HK-2 (cell line): ENCODE data around the gene SUMO3.
A peak's percentile ranks its signal among the peaks of the same experiment; 100 is the strongest.

Source experiments
- DNase-seq: peaks from one replicate; pipeline ENCODE4 v3.0.0-alpha.2; 2018; ENCODE audit not compliant: unreplicated experiment

SUMO3 gene

GRCh38 chr21:44801468-44802395 is 16.1 kb downstream of the SUMO3 start, which contains the start of gene UBE2G2:
Gene UBE2G2, minus strand, starts transcription at chr21:44801820. Its CDS starts 72 bp downstream, at chr21:44801748.
- DNase-seq = peak; percentile 76

GRCh38 chr21:44800971-44801467 is 16.8 kb downstream of the SUMO3 start:
- DNase-seq = no peak

- DNase-seq = no peak
Measured at GRCh38 chr21:44800103-44800502, 17.8 kb downstream of the SUMO3 start.

- DNase-seq = no peak
Measured at GRCh38 chr21:44799646-44800045, 18.2 kb downstream of the SUMO3 start.

GRCh38 chr21:44797775-44798174 is 20.1 kb downstream of the SUMO3 start:
- no peak for DNase-seq

GRCh38 chr21:44795342-44795741 is 22.5 kb downstream of the SUMO3 start:
- no peak for DNase-seq

DNA sequence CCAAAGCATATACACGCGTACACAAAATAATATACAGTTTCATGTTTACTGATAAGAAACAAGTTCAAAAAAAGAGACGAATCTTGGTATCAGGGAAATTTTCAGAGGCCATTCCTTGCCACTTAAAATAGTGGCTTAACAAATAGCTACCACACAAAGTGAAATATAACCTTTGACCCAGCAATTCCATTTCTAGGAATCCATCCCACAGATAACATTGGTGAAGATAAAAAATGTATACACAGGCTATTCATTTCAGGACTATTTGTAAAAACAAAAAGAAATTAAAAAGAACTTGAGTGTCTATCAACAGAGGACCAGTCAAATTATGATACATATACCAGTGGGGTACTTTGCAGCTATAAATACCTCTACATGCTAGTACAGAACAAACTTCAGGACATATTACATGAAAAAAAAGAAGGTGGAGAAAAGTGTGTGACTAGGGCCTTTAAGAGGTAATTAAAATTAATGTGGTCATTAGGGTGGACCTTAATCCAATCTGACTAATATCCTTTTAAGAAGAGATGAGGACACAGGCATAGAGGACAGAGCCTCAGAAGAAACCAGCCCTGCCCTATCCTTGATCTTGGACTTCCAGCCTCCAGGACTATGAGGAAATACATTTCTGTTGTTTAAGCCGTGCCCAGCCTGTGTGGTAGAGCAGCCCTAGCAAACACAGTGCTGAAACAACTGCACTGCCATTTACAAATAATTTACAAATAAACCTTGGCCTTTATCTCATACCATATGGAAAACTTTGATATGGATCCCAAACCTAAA is 24.1 kb downstream of the SUMO3 start:
- DNase-seq = no peak

DNA sequence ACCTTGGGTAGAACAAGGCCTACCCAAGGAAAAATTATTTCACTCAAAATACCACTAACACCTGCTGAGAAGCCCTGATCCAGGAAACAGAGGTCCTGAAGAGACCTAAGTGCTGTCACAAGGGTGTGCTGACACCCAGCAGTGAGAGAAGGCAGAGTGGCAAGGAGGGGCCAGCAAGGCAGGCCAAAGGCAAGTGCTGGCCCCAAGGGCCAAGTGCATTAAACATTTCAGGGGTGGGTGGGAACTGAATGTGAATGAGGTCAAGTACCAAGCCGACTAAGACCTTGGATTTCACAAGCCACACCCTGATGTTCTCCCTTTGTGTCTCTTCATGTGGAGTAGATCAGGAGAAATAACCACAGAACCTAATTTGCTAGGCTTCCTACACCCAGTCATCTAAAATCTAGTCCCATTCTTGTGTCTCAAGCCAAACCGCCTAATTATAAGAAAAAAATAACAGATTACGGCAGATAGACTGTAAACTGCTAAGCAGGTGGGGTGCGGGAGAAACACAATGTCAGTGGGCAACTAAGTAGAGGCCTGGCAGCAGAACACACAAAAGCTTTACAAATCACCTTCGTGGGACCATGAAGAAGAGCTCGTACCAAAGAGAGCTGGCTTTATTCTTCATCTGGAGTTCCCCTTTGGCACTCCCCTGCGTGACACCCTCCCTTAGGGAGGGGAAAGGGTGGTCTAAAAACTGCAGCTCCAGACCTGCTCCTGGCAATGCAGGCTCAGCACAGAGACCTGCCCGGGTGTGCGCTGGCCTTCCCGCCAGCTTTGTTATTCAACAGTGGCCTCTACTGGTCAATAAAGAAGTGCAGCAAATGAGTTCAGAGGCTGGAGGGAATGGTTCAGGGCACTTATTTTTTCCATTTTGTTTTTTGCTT is 24.9 kb downstream of the SUMO3 start:
- no peak for DNase-seq

DNA sequence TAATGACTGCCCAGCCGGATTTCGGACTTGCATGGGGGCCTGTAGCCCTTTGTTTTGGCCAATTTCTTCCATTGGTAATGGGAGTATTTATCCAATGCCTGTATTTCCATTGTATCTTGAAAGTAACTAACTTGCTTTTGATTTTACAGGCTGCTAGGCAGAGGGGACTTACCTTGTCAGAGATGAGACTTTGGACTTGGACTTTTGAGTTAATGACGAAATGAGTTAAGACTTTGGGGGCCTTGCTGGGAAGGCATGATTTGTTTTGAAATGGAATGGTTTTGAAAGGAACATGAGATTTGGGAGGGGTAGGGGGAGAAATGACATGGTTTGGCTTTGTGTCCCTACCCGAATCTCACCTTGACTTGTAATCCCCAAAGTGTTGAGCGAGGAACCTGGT is 25.9 kb downstream of the SUMO3 start:
- no peak for DNase-seq

- DNase-seq = no peak
Measured at GRCh38 chr21:44791246-44791645, 26.6 kb downstream of the SUMO3 start.

DNA sequence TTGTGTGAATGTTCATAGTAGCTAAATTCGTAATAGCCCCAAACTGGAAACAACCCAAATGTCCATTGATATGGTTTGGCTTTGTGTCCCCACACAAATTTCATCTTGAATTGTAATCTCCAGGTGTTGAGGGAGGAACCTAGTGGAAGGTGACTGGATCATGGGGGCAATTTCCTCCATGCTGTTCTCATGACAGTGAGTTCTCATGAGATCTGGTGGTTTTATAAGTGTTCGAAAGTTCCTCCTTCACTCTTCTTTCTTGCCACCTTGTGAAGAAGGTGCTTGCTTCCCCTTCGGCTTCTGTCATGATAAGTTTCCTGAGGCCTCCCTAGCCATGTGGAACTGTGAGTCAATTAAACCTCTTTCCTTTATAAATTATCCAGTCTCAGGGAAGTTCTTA is 27.5 kb downstream of the SUMO3 start:
- DNase-seq = no peak

DNA sequence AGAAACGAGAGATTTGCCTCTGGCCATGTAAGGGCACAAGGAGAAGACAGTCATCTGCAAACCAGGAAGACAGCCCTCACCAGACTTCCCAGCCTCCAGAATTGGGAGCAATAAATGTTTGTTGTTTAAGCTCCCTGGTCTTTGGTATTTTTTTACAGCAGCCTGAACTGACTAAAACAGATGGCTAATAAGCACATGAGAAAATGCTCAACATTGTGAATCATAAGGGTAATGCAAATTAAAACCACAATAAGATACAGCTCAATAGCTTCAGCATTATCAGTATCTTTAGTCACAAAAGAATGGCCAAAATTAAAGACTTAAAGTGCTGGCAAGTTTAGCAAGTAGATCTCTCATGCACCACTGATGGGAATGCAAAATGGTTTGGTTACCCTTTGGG is 28.0 kb downstream of the SUMO3 start:
- no peak for DNase-seq

- DNase-seq = no peak
Measured at GRCh38 chr21:44785620-44786335, 32.1 kb downstream of the SUMO3 start.

DNA sequence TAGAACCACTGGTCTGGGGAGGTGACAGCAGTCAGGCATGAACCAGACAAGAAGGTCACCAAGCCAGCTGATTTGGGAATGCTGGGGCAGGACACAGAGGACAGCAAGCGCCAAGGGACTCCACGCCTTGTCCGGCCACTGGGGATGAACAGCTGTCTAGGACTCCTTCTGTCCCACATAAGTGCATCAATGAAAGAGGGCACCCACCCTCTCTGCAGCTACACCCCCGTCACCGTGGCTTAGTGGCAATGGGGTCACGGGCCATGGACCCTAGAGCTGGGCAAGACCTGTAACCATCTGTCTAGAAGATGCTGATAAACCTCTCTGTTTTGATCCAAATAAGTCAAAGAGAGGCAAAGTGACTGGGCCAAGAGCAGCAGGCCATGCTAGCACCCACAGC is 33.1 kb downstream of the SUMO3 start:
- no peak for DNase-seq

DNA sequence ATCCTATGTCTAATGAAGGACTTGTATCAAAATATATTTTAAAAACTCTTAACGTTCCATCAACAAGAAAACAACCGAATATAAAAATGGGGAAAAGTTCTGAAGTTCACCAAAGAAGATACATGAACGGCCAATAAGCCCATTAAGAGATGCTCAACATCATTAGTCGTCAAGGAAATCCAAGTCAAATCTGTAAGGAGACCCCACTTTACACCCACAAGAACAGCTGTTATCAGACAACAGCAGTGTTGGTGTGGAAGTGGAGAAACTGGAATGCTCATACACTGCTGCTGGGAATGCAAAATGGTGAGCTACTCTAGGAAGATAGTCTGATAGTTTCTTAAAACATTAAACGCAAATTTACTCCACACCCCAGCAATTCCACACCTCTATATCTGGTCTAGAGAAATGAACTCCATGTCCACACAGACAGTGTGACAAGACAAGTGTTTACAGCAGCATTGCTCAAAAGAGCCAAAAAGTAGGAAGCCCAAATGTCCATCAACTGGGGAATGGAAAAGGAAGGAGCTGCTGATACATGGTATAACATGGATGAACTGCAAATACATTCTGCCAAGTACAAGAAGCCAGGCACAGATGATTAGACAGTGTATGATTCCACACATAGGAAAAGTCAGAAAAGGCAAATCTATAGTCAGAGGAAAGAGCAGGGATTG is 34.7 kb downstream of the SUMO3 start:
- no peak for DNase-seq

DNA sequence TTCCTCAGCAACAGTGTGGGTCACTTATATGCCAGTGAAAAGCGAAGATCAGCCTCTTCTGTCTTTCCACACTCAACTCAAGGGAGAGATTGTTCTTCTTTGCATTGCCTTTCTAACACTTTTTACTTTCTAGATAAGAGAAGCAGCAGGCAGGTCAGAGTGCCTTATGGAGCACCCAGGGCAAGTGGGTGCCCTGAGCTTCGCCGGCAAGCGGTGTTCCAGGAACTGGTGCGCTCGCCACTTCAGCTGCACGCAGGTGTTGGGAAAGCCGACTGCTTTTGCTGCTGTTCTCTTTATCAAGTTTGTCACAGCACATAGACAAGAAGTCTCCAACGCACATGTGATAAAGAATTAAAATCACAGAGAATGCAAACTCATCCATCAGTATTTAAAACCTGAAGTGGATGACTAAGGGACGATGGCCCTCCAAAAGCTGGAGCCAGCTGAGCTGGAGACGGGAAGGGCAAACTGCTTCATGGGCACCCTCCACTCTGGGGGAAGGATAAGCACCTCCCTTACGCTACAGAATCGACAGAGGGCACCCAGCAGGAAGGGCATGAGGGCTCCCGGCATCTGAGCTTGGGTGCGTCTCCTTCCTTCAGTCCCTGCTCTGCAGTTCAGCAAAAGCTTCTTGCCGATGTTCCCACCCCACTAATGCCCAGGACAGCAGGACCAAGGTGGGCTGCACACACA is 36.9 kb downstream of the SUMO3 start:
- DNase-seq = no peak

DNA sequence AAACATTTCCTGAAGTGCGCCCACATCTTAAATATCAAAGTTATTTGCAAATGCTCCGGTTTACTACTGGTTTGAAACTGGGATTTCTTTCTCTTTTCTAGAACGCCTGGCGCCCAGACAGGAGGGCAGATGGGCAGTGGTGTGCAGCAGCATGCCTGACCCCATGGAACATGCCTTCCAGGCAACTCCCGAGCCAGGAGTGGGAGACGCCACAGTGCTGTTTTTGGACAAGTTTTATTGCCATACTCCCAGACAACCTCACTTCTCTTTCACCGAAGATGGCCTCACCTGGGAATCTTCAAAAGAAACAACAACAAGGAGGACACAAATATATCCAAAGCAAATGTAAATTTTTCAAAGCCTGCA is 37.7 kb downstream of the SUMO3 start:
- DNase-seq = no peak

DNA sequence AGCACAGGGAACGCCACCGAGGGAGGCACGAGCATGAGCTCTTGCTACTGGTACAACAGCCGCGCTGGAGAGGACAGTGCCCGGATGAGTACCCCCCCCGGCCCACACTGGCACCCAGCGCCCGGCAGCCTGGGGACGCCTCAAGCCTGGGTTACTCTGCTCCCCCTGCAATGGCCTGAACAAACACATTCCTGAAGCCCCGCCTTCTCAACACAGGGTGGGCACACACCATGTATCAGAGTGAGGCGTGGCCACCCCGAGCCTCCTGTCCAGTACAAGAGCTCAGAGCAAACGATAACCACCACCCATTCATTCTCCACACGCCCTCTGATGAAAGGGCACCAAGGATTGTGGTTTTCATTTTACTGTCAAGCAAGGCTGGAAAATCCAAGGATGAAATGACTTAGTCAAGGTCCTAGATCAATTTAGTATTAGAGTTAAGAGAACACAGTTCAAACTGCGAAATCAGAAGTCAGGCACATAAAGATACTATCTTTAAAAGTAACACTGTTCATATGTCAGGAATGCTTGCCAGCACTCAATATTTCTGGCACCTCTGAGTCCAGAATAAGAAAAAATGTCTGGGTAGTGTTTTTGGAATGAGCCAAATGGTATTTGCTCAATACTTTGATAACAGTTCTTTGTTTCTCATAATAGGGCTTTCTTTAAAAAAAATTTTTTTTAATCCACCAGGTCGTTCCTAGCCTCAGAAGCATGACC is 38.3 kb downstream of the SUMO3 start:
- DNase-seq = no peak

GRCh38 chr21:44778983-44779382 is 38.9 kb downstream of the SUMO3 start:
- DNase-seq = no peak
